H9 (cell line): ENCODE measurements around the gene STX11. TPM values are rescaled to one million over a fixed set of nuclear protein-coding genes. Genes with fewer than 3 reads are reported as not detected.

Source experiments
- DNase-seq: peaks from one replicate; pipeline ENCODE4 v3.0.0-alpha.2; 2017
- H2AFZ ChIP-seq: one replicate; pipeline ENCODE4 v1.6.1; 2013; ENCODE audit warnings: mild to moderate bottlenecking, low read length, control low read depth, moderate library complexity
- H2AK5ac ChIP-seq: 2 replicates; pipeline ENCODE4 v1.6.1; 2013; ENCODE audit warnings: low read length, control low read depth, mixed read lengths; ENCODE audit not compliant: insufficient read length
- H2BK120ac ChIP-seq: one replicate; pipeline ENCODE4 v1.6.1; 2013; ENCODE audit warnings: low read depth, mild to moderate bottlenecking, low read length, control low read depth, inconsistent platforms; ENCODE audit not compliant: poor library complexity, severe bottlenecking
- H2BK12ac ChIP-seq: 2 replicates; pipeline ENCODE4 v1.6.1; 2013; ENCODE audit warnings: low read length, control low read depth, mixed read lengths, low read depth; ENCODE audit not compliant: insufficient read length
- H2BK15ac ChIP-seq: 2 replicates; pipeline ENCODE4 v1.6.1; 2013; ENCODE audit warnings: low read depth, low read length, control low read depth
- H2BK20ac ChIP-seq: one replicate; pipeline ENCODE4 v1.6.1; 2013; ENCODE audit warnings: low read depth, mild to moderate bottlenecking, low read length, control low read depth, inconsistent platforms; ENCODE audit not compliant: poor library complexity, severe bottlenecking
- H2BK5ac ChIP-seq: 2 replicates; pipeline ENCODE4 v1.6.1; 2013; ENCODE audit warnings: low read length, control low read depth, mixed read lengths; ENCODE audit not compliant: insufficient read length
- H3K14ac ChIP-seq: 2 replicates; pipeline ENCODE4 v1.6.1; 2013; ENCODE audit warnings: low read length, control low read depth; ENCODE audit not compliant: insufficient read depth
- H3K18ac ChIP-seq: 2 replicates; pipeline ENCODE4 v1.6.1; 2013; ENCODE audit warnings: low read depth, mild to moderate bottlenecking, mixed read lengths, low read length, control low read depth; ENCODE audit not compliant: insufficient read length
- H3K23ac ChIP-seq: 2 replicates; pipeline ENCODE4 v1.6.1; 2013; ENCODE audit warnings: low read length, control low read depth, mixed read lengths, low read depth; ENCODE audit not compliant: insufficient read length
- H3K23me2 ChIP-seq: 2 replicates; pipeline ENCODE4 v1.6.1; 2013; ENCODE audit warnings: low read depth, mild to moderate bottlenecking, mixed read lengths, low read length, control low read depth; ENCODE audit not compliant: insufficient read length, poor library complexity, severe bottlenecking
- H3K27ac ChIP-seq: 2 replicates; pipeline ENCODE4 v1.5.1; 2013; ENCODE audit warnings: low read length, control low read depth, mixed read lengths, low read depth; ENCODE audit not compliant: insufficient read length
- H3K27me3 ChIP-seq: 2 replicates; pipeline ENCODE4 v1.6.1; 2013; ENCODE audit warnings: low read length, control low read depth, inconsistent platforms; ENCODE audit not compliant: insufficient read depth
- H3K4ac ChIP-seq: 2 replicates; pipeline ENCODE4 v1.6.1; 2013; ENCODE audit warnings: low read depth, mild to moderate bottlenecking, control low read depth, inconsistent platforms, low read length, moderate library complexity
- H3K4me1 ChIP-seq: 2 replicates; pipeline ENCODE4 v1.6.1; 2013; ENCODE audit warnings: low read length, control low read depth, inconsistent platforms; ENCODE audit not compliant: insufficient read depth
- H3K4me2 ChIP-seq: 2 replicates; pipeline ENCODE4 v1.6.1; 2013; ENCODE audit warnings: low read length, control low read depth, mixed read lengths; ENCODE audit not compliant: insufficient read length, insufficient read depth
- H3K56ac ChIP-seq: 2 replicates; pipeline ENCODE4 v1.6.1; 2013; ENCODE audit warnings: low read depth, mild to moderate bottlenecking, mixed read lengths, low read length, control low read depth; ENCODE audit not compliant: insufficient read length
- H3K79me1 ChIP-seq: 2 replicates; pipeline ENCODE4 v1.6.1; 2013; ENCODE audit warnings: low read depth, mild to moderate bottlenecking, moderate library complexity, low read length, control low read depth, inconsistent platforms; ENCODE audit not compliant: insufficient read depth, poor library complexity, severe bottlenecking
- H3K79me2 ChIP-seq: 2 replicates; pipeline ENCODE4 v1.6.1; 2013; ENCODE audit warnings: low read length, control low read depth, inconsistent platforms; ENCODE audit not compliant: insufficient read depth
- H3K9ac ChIP-seq: 2 replicates; pipeline ENCODE4 v1.6.1; 2013; ENCODE audit warnings: low read length, control low read depth, mixed read lengths; ENCODE audit not compliant: insufficient read length; ENCODE audit errors: extremely low read depth
- H3K9me3 ChIP-seq: one replicate; pipeline ENCODE4 v1.6.1; 2013; ENCODE audit warnings: low read depth, low read length, inconsistent platforms; ENCODE audit not compliant: control insufficient read depth
- H3T11ph ChIP-seq: one replicate; pipeline ENCODE4 v1.6.1; 2013; ENCODE audit warnings: mild to moderate bottlenecking, low read length, control low read depth, inconsistent platforms
- H4K20me1 ChIP-seq: one replicate; pipeline ENCODE4 v1.6.1; 2013; ENCODE audit not compliant: control insufficient read depth, insufficient read length, insufficient read depth
- H4K5ac ChIP-seq: 2 replicates; pipeline ENCODE4 v1.6.1; 2013; ENCODE audit warnings: low read depth, mild to moderate bottlenecking, mixed read lengths, low read length, control low read depth; ENCODE audit not compliant: insufficient read length
- H4K8ac ChIP-seq: replicated peaks from 2 replicates; pipeline ENCODE4 v1.6.1; 2013; ENCODE audit warnings: low read length, control low read depth, mixed read lengths, low read depth; ENCODE audit not compliant: insufficient read length
- H4K91ac ChIP-seq: 2 replicates; pipeline ENCODE4 v1.6.1; 2013; ENCODE audit warnings: low read depth, mild to moderate bottlenecking, moderate library complexity, mixed read lengths, low read length, control low read depth; ENCODE audit not compliant: insufficient read length
- H3K27ac Mint-ChIP-seq, 3 experiments: 2 replicates in 2 of 3; 3 replicates in 1 of 3; pipeline ENCODE4 v1.8.0; 2020 to 2021; ENCODE audit warnings: mixed read lengths in 3 of 3, mild to moderate bottlenecking in 1 of 3, moderate library complexity in 1 of 3
- H3K27me3 Mint-ChIP-seq: 2 replicates; pipeline ENCODE4 v1.8.0; 2021; ENCODE audit warnings: low read depth, mild to moderate bottlenecking, moderate library complexity, mixed read lengths
- H3K36me3 Mint-ChIP-seq, 3 experiments: 2 replicates in 2 of 3; 3 replicates in 1 of 3; pipeline ENCODE4 v1.8.0; 2020 to 2021; ENCODE audit warnings: low read depth in 3 of 3, mixed read lengths in 3 of 3; ENCODE audit not compliant: insufficient read depth in 1 of 3
- H3K4me1 Mint-ChIP-seq, 2 experiments: 2 replicates each; pipeline ENCODE4 v1.8.0; 2020; ENCODE audit warnings: mixed read lengths in 2 of 2
- H3K4me3 Mint-ChIP-seq, 2 experiments: 2 replicates in 1 of 2; 3 replicates in 1 of 2; pipeline ENCODE4 v1.8.0; 2020 to 2021; ENCODE audit warnings: mild to moderate bottlenecking in 2 of 2, mixed read lengths in 2 of 2, moderate library complexity in 1 of 2
- H3K9me3 Mint-ChIP-seq, 2 experiments: 2 replicates in 1 of 2; 3 replicates in 1 of 2; pipeline ENCODE4 v1.8.0; 2020; ENCODE audit warnings: mild to moderate bottlenecking in 2 of 2, mixed read lengths in 2 of 2, moderate library complexity in 1 of 2
- WGBS: extraction: QIAGEN DNeasy Blood & Tissue Kit; methylation state at CpG from one replicate; pipeline ENCODE4 v1.1.7; 2013; ENCODE audit warnings: missing lambda C conversion rate, low lambda C conversion rate, mixed read lengths; ENCODE audit not compliant: insufficient read length; ENCODE audit errors: extremely low coverage; 5-methylcytosine and 5-hydroxymethylcytosine counted together
- total RNA-seq: library from RNA; stranded (reverse); gene quantifications from 2 replicates; pipeline ENCODE4 v1.2.1, GENCODE V29; 2021
- TF ChIP-seq, protein P1 (sequence below): fragments of 200-600 bp; sonication (generic); conservative IDR thresholded peaks from 3 replicates; pipeline ENCODE4 v1.8.0; 2021; ENCODE audit warnings: antibody characterized with exemption, mild to moderate bottlenecking

Gene STX11
- total RNA-seq, 1 experiment from 2014 or later = 0.22 TPM

DNA sequence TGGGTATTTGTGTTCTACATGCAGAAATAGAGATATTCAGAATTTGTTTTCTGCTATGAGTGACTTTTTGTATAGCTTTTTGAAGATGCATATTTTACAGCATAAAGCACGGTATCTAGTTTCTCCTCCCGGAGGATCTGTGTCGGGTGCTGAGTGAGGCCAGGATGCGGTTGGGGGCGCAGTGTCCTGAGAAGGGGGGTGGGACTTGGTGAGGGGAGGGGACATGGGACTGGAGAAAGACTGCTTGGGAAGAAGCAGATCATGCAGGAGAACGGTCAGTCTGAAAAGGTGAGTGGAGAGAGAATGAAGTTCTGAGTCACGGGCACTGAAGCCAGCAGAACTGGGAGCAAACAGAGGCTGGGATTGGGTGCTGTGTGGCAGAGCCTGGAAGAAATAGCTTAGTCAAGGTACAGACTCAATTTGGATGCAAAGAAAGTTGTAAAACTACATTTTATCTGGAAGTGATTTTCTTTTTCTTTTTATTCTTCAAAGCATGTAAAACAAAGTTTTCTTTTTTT, 44.0 kb downstream of the STX11 start:
- H3K79me1 ChIP-seq = no peaks in the 10 kb centered on the region
- no peaks in the 10 kb centered on the region for H4K20me1 ChIP-seq
- H3T11ph ChIP-seq = no peak overlapping the region
- no peak overlapping the region for H4K8ac ChIP-seq
- H3K9me3 ChIP-seq = no peaks in the 10 kb centered on the region
- no peak overlapping the region for H2AFZ ChIP-seq
- no peaks in the 10 kb centered on the region for H3K79me2 ChIP-seq
- H4K91ac ChIP-seq = no peak overlapping the region
- TF ChIP-seq, protein P1, sequence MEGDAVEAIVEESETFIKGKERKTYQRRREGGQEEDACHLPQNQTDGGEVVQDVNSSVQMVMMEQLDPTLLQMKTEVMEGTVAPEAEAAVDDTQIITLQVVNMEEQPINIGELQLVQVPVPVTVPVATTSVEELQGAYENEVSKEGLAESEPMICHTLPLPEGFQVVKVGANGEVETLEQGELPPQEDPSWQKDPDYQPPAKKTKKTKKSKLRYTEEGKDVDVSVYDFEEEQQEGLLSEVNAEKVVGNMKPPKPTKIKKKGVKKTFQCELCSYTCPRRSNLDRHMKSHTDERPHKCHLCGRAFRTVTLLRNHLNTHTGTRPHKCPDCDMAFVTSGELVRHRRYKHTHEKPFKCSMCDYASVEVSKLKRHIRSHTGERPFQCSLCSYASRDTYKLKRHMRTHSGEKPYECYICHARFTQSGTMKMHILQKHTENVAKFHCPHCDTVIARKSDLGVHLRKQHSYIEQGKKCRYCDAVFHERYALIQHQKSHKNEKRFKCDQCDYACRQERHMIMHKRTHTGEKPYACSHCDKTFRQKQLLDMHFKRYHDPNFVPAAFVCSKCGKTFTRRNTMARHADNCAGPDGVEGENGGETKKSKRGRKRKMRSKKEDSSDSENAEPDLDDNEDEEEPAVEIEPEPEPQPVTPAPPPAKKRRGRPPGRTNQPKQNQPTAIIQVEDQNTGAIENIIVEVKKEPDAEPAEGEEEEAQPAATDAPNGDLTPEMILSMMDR = no peak
- no peaks in the 10 kb centered on the region for H3K36me3 Mint-ChIP-seq
- no peak overlapping the region for H2BK12ac ChIP-seq
- H2BK15ac ChIP-seq = no peak overlapping the region
- H3K14ac ChIP-seq = no peak overlapping the region
- no peaks in the 10 kb centered on the region for H3K9me3 Mint-ChIP-seq
- peak; percentile 41 for DNase-seq
- no peak overlapping the region for H2AK5ac ChIP-seq
- WGBS = no CpG with 5 or more reads among the region's 7 CpGs
- no peak overlapping the region for H3K4me2 ChIP-seq
- no peak overlapping the region for H2BK120ac ChIP-seq
- H3K4ac ChIP-seq = no peak overlapping the region
- no peaks in the 10 kb centered on the region for H3K27me3 Mint-ChIP-seq
- H2BK5ac ChIP-seq = no peak overlapping the region
- no peak overlapping the region for H2BK20ac ChIP-seq
- no peak overlapping the region for H3K23ac ChIP-seq
- no peak overlapping the region for H3K56ac ChIP-seq
- peaks cover 2% of the 10 kb centered on the region; the same call in 1 of the 2 replicates for H3K4me1 ChIP-seq
- H3K27ac Mint-ChIP-seq = peak overlapping the region in 2 of 3 experiments; percentile 2 to 42; a peak in 3 of 7 replicates
- H3K27ac ChIP-seq = no peak overlapping the region
- H3K9ac ChIP-seq = no peak overlapping the region
- H4K5ac ChIP-seq = no peak overlapping the region
- no peaks in the 10 kb centered on the region for H3K23me2 ChIP-seq
- H3K4me3 Mint-ChIP-seq = no peak overlapping the region
- no peaks in the 10 kb centered on the region for H3K27me3 ChIP-seq
- H3K4me1 Mint-ChIP-seq = peaks cover 8 to 10% of the 10 kb centered on the region in 2 experiments
- no peak overlapping the region for H3K18ac ChIP-seq
